SU-DHL-6 (cell line): Measurements from ENCODE around the gene RBM33.

ENCODE experiments used
- CTCF ChIP-seq: fragments of 200-600 bp; sonication (generic); IDR thresholded peaks from one replicate; pipeline ENCODE4 v1.5.1; 2017; ENCODE audit warnings: antibody characterized with exemption, mild to moderate bottlenecking, low read length, moderate library complexity; ENCODE audit not compliant: insufficient read depth, poor library complexity, severe bottlenecking
- EZH2phosphoT487 ChIP-seq: fragments of 200-600 bp; sonication (generic), shearing (Covaris generic); conservative IDR thresholded peaks from 2 replicates; pipeline ENCODE4 v1.6.1; 2018; ENCODE audit warnings: mild to moderate bottlenecking, antibody characterized with exemption, low read length, moderate library complexity, mixed read lengths

DNA sequence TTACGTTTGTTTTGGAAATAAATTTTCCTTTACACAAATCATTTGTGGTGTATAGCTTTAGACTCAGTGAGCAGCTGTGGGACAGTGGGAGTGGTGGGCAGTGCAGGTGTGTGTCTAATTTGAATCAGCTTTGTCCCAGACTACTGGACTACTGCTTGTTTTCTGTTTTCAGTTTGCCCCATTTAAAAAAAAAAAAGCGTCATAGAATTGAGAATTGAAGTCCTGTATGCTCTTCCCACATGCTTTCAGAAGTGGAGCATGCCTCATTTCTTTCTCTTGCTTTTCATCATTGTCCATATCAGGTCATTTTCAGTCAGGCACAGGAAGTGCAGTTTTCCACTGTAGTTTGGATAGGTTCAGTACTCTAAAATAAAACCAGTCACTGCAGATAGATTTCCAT lies 101.7 kb downstream of the RBM33 start:
- TF ChIP-seq CTCF = no peak
- TF ChIP-seq EZH2phosphoT487 = no peak
